IMR-90 (cell line): ENCODE measurements around the gene CDYL2. TPM values are rescaled to one million over a fixed set of nuclear protein-coding genes. Genes with fewer than 3 reads are reported as not detected.

ENCODE experiments used
- ATAC-seq: fragments of 200-7000 bp; cut with Tn5 transposase; 2 replicates; pipeline ENCODE4 v1.9.1; 2020; ENCODE audit warnings: low read depth, mild to moderate bottlenecking, moderate library complexity
- BruUV-seq: library from RNA; stranded (reverse); fragments of 400-500 nt; replicated peaks from 2 replicates; lab custom pipeline; 2021; lab: Mats Ljungman, UMichigan
- CTCF ChIA-PET: fragments of 300-600 bp; formaldehyde crosslinking; extraction: SDS; loops from one replicate; lab custom pipeline; 2021; ENCODE audit warnings: antibody characterized with exemption; lab: Yijun Ruan, JAX
- POLR2A ChIA-PET: fragments of 300-600 bp; sonication (Branson Sonifier 250); formaldehyde crosslinking; loops from one replicate; lab custom pipeline; 2022; ENCODE audit warnings: antibody characterized with exemption; ENCODE audit not compliant: unreplicated experiment; lab: Charles Lee
- DNase-seq: peaks from one replicate; pipeline ENCODE4 v3.0.0; 2013
- H2AFZ ChIP-seq: replicated peaks from 2 replicates; pipeline ENCODE3; 2013; ENCODE audit warnings: low read length, mild to moderate bottlenecking; ENCODE audit not compliant: poor library complexity
- H2AK5ac ChIP-seq: 2 replicates; pipeline ENCODE4 v1.6.1; 2013; ENCODE audit warnings: low read depth, low read length, inconsistent platforms
- H2AK9ac ChIP-seq: replicated peaks from 2 replicates; pipeline ENCODE3; 2013; ENCODE audit warnings: mild to moderate bottlenecking, low read depth, low read length, moderate library complexity; ENCODE audit not compliant: poor library complexity
- H2BK120ac ChIP-seq: 2 replicates; pipeline ENCODE4 v1.6.1; 2013; ENCODE audit warnings: low read depth, low read length, inconsistent platforms
- H2BK15ac ChIP-seq: 3 replicates; pipeline ENCODE4 v1.6.1; 2013; ENCODE audit warnings: low read depth, low read length, inconsistent platforms
- H2BK20ac ChIP-seq: 2 replicates; pipeline ENCODE4 v1.6.1; 2013; ENCODE audit warnings: low read depth, mild to moderate bottlenecking, inconsistent platforms, low read length, moderate library complexity
- H2BK5ac ChIP-seq: 2 replicates; pipeline ENCODE4 v1.6.1; 2013; ENCODE audit warnings: mild to moderate bottlenecking, low read depth, low read length, inconsistent platforms; ENCODE audit not compliant: poor library complexity, severe bottlenecking
- H3K14ac ChIP-seq: replicated peaks from 2 replicates; pipeline ENCODE4 v1.6.1; 2013; ENCODE audit warnings: low read depth, low read length, inconsistent platforms
- H3K18ac ChIP-seq: 2 replicates; pipeline ENCODE4 v1.6.1; 2013; ENCODE audit warnings: low read depth, low read length, control low read depth
- H3K23ac ChIP-seq: 2 replicates; pipeline ENCODE4 v1.6.1; 2013; ENCODE audit warnings: low read depth, low read length, inconsistent platforms
- H3K27ac ChIP-seq: 2 replicates; pipeline ENCODE4 v1.5.1; 2013; ENCODE audit warnings: mild to moderate bottlenecking, control low read depth, low read length; ENCODE audit not compliant: insufficient read depth
- H3K27me3 ChIP-seq: 2 replicates; pipeline ENCODE4 v1.6.1; 2013; ENCODE audit warnings: low read length; ENCODE audit not compliant: control insufficient read depth, insufficient read depth
- H3K36me3 ChIP-seq: 2 replicates; pipeline ENCODE4 v1.6.1; 2013; ENCODE audit warnings: low read length, mixed read lengths; ENCODE audit not compliant: control insufficient read depth, insufficient read depth
- H3K4ac ChIP-seq: 2 replicates; pipeline ENCODE4 v1.6.1; 2013; ENCODE audit warnings: low read depth, low read length, inconsistent platforms
- H3K4me1 ChIP-seq: 2 replicates; pipeline ENCODE4 v1.6.1; 2013; ENCODE audit warnings: low read length, mixed read lengths; ENCODE audit not compliant: control insufficient read depth, insufficient read depth
- H3K4me2 ChIP-seq: 2 replicates; pipeline ENCODE4 v1.6.1; 2013; ENCODE audit warnings: low read depth, mild to moderate bottlenecking, control low read depth, low read length, moderate library complexity
- H3K4me3 ChIP-seq: 2 replicates; pipeline ENCODE4 v1.5.1; 2013; ENCODE audit warnings: low read depth, mild to moderate bottlenecking, control low read depth, low read length, moderate library complexity; ENCODE audit not compliant: insufficient read depth
- H3K56ac ChIP-seq: 2 replicates; pipeline ENCODE4 v1.6.1; 2013; ENCODE audit warnings: low read length, inconsistent platforms; ENCODE audit not compliant: insufficient read depth; ENCODE audit errors: extremely low read depth
- H3K79me1 ChIP-seq, 2 experiments: 2 replicates each; pipeline ENCODE4 v1.6.1; 2013; ENCODE audit warnings: low read length in 2 of 2, inconsistent platforms in 1 of 2, low read depth in 1 of 2
- H3K9ac ChIP-seq: 2 replicates; pipeline ENCODE4 v1.6.1; 2013; ENCODE audit warnings: low read depth, low read length, control low read depth
- H3K9me1 ChIP-seq: 2 replicates; pipeline ENCODE4 v1.6.1; 2013; ENCODE audit warnings: low read length, inconsistent platforms; ENCODE audit not compliant: insufficient read depth
- H3K9me3 ChIP-seq: 2 replicates; pipeline ENCODE4 v1.6.1; 2013; ENCODE audit warnings: low read length; ENCODE audit not compliant: control insufficient read depth, insufficient read depth
- H4K20me1 ChIP-seq: 2 replicates; pipeline ENCODE4 v1.6.1; 2013; ENCODE audit warnings: low read length, inconsistent platforms; ENCODE audit not compliant: insufficient read depth
- H4K5ac ChIP-seq: 2 replicates; pipeline ENCODE4 v1.6.1; 2013; ENCODE audit warnings: mild to moderate bottlenecking, low read depth, low read length, control low read depth
- H4K8ac ChIP-seq, 2 experiments: 2 replicates each; pipeline ENCODE4 v1.6.1; 2013; ENCODE audit warnings: low read depth in 2 of 2, low read length in 2 of 2, control low read depth in 1 of 2, inconsistent platforms in 1 of 2
- H4K91ac ChIP-seq: 2 replicates; pipeline ENCODE4 v1.6.1; 2013; ENCODE audit warnings: low read depth, low read length, inconsistent platforms; ENCODE audit not compliant: insufficient read depth
- BHLHE40 ChIP-seq: fragments of 150-350 bp; IDR thresholded peaks from 2 replicates; pipeline ENCODE4 v1.6.1; 2016; ENCODE audit warnings: mild to moderate bottlenecking, low read depth, low read length
- CEBPB ChIP-seq: IDR thresholded peaks from 2 replicates; pipeline ENCODE4 v1.6.1; 2012; ENCODE audit warnings: low read depth, low read length, improper control_type of control experiment
- CHD1 ChIP-seq: IDR thresholded peaks from 2 replicates; pipeline ENCODE4 v1.6.1; 2012; ENCODE audit warnings: low read depth, low read length, improper control_type of control experiment
- CTCF ChIP-seq: conservative IDR thresholded peaks from 2 replicates; pipeline ENCODE4 v1.5.1; 2012; ENCODE audit warnings: mild to moderate bottlenecking, low read depth, low read length, improper control_type of control experiment
- ELK1 ChIP-seq: fragments of 150-350 bp; IDR thresholded peaks from 2 replicates; pipeline ENCODE4 v1.6.1; 2016; ENCODE audit warnings: low read depth, mild to moderate bottlenecking, low read length, moderate library complexity, borderline replicate concordance
- FOS ChIP-seq: fragments of 150-350 bp; IDR thresholded peaks from 2 replicates; pipeline ENCODE4 v1.6.1; 2016; ENCODE audit warnings: low read depth, low read length
- MAFK ChIP-seq: IDR thresholded peaks from 2 replicates; pipeline ENCODE4 v1.6.1; 2012; ENCODE audit warnings: low read depth, low read length, improper control_type of control experiment
- MAZ ChIP-seq: IDR thresholded peaks from 2 replicates; pipeline ENCODE4 v1.6.1; 2012; ENCODE audit warnings: low read depth, mild to moderate bottlenecking, low read length, improper control_type of control experiment, moderate library complexity, borderline replicate concordance
- MXI1 ChIP-seq: IDR thresholded peaks from 2 replicates; pipeline ENCODE4 v1.6.1; 2012; ENCODE audit warnings: low read depth, mild to moderate bottlenecking, low read length, moderate library complexity, borderline replicate concordance
- NFE2L2 ChIP-seq: fragments of 150-350 bp; IDR thresholded peaks from 2 replicates; pipeline ENCODE4 v1.6.1; 2016; ENCODE audit warnings: low read depth, mild to moderate bottlenecking, low read length
- POLR2A ChIP-seq: IDR thresholded peaks from 2 replicates; pipeline ENCODE4 v1.6.1; 2012; ENCODE audit warnings: mild to moderate bottlenecking, low read depth, low read length
- RAD21 ChIP-seq: IDR thresholded peaks from 2 replicates; pipeline ENCODE4 v1.6.1; 2012; ENCODE audit warnings: low read length, improper control_type of control experiment
- RCOR1 ChIP-seq: IDR thresholded peaks from 2 replicates; pipeline ENCODE4 v1.6.1; 2012; ENCODE audit warnings: mild to moderate bottlenecking, low read length, improper control_type of control experiment; ENCODE audit not compliant: insufficient replicate concordance
- RFX5 ChIP-seq: IDR thresholded peaks from 2 replicates; pipeline ENCODE4 v1.8.0; 2012; ENCODE audit warnings: low read depth, mild to moderate bottlenecking, low read length, moderate library complexity
- SMC3 ChIP-seq: fragments of 150-350 bp; IDR thresholded peaks from 2 replicates; pipeline ENCODE4 v1.6.1; 2016; ENCODE audit warnings: low read depth, mild to moderate bottlenecking, antibody characterized with exemption, low read length, moderate library complexity
- USF2 ChIP-seq: fragments of 150-350 bp; IDR thresholded peaks from 2 replicates; pipeline ENCODE4 v1.6.1; 2017; ENCODE audit warnings: mild to moderate bottlenecking, antibody characterized with exemption, low read length, low read depth
- WGBS, 2 experiments: methylation state at CpG; one replicate each; pipeline versions ENCODE4 v1.1.5 to v1.1.7; 2013; ENCODE audit warnings: missing lambda C conversion rate in 2 of 2; ENCODE audit not compliant: insufficient read length in 1 of 2; ENCODE audit errors: extremely low coverage in 2 of 2; 5-methylcytosine and 5-hydroxymethylcytosine counted together
- dilution Hi-C: fragments of 300-500 bp; cut with HindIII; formaldehyde crosslinking; loops from one replicate; pipeline ENCODE4 v1.14.3; 2018; ENCODE audit warnings: low sequenced_read_pairs; ENCODE audit not compliant: unreplicated experiment
- in situ Hi-C: fragments of 300-500 bp; cut with MboI; formaldehyde crosslinking; loops from 3 replicates; pipeline ENCODE4 v1.14.3; 2019; ENCODE audit warnings: low sequenced_read_pairs, inconsistent platforms, mixed read lengths
- intact Hi-C: fragments of 100-400 bp; cut with micrococcal nuclease; formaldehyde crosslinking; loops from 2 replicates; pipeline ENCODE4 v1.10.0; 2022
- polyA plus RNA-seq, 3 experiments: library from polyadenylated mRNA; depleted of rRNA; stranded (reverse); fragments of >200 nt; gene quantifications; 2 replicates each; pipeline ENCODE4 v1.2.3, GENCODE V29; 2012; ENCODE audit warnings: low replicate concordance in 1 of 3
- total RNA-seq: library from RNA; depleted of rRNA; stranded (reverse); fragments of >200 nt; gene quantifications from 2 replicates; pipeline ENCODE4 v1.2.3, GENCODE V29; 2012

The CDYL2 gene
- total and polyA plus RNA-seq, 2 of the 4 experiments (the other 2 are of a cell fraction), result 1.2 to 3.9 TPM

- TF ChIP-seq RCOR1 (no peak), SMC3 (no peak), MAZ (no peak), ELK1 (no peak), NFE2L2 (no peak), USF2 (no peak), BHLHE40 (no peak), MAFK (no peak), CEBPB (no peak), RFX5 (no peak), MXI1 (no peak), RAD21 (no peak), CHD1 (no peak), CTCF (no peak), POLR2A (no peak), FOS (no peak)
- H3K9me1 ChIP-seq, result no peaks in the 10 kb centered on the region
- H3K4me2 ChIP-seq, result no peak overlapping the region
- intact Hi-C loops, result no loop called here
- dilution Hi-C loops, result no loop called here
- H2AK9ac ChIP-seq, result no peak overlapping the region
- no peaks in the 10 kb centered on the region for H4K20me1 ChIP-seq
- H3K14ac ChIP-seq, result no peak overlapping the region
- H3K4me1 ChIP-seq, result no peaks in the 10 kb centered on the region
- H3K9me3 ChIP-seq, result no peaks in the 10 kb centered on the region
- H3K27ac ChIP-seq, result no peak overlapping the region
- no peaks in the 10 kb centered on the region for H3K36me3 ChIP-seq
- H3K18ac ChIP-seq, result no peak overlapping the region
- DNase-seq (no peak), ATAC-seq (no peak)
- no peak overlapping the region for H3K4ac ChIP-seq
- H3K56ac ChIP-seq, result no peak overlapping the region
- 60% methylated on average over 1 of the region's 1 CpG; no CpG with 5 or more reads in 1 of the 2 experiments for WGBS, 2 experiments
- ChIA-PET CTCF (no interaction called here), POLR2A (no interaction called here)
- no peak overlapping the region for H4K5ac ChIP-seq
- H2BK120ac ChIP-seq, result no peak overlapping the region
- H2BK15ac ChIP-seq, result no peak overlapping the region
- no peak overlapping the region for H2AFZ ChIP-seq
- H3K4me3 ChIP-seq, result no peak overlapping the region
- H3K9ac ChIP-seq, result no peak overlapping the region
- no peaks in the 10 kb centered on the region for H3K27me3 ChIP-seq
- in situ Hi-C loops, result no loop called here
- no peak overlapping the region for H3K23ac ChIP-seq
- no peak overlapping the region for H2BK20ac ChIP-seq
- no TSS peak for BruUV-seq
- no peak overlapping the region for H2AK5ac ChIP-seq
- H4K8ac ChIP-seq, result no peak overlapping the region
- H2BK5ac ChIP-seq, result no peak overlapping the region
- no peaks in the 10 kb centered on the region for H3K79me1 ChIP-seq
- no peak overlapping the region for H4K91ac ChIP-seq
These were observed 26.6 kb upstream of the CDYL2 start for GRCh38 chr16:80831039-80831438.
